Vagina (tissue), 2 donors: ENCODE data around the gene PRIM1.

Source experiments
- POLR2A ChIP-seq, 2 donors: fragments of 450-650 bp; IDR thresholded peaks; one replicate each; pipeline ENCODE4 v1.6.1; 2017; ENCODE audit warnings: antibody characterized with exemption in 2 of 2, mild to moderate bottlenecking in 2 of 2, moderate library complexity in 2 of 2
- POLR2AphosphoS5 ChIP-seq, 2 donors: sonication (generic); formaldehyde crosslinking; IDR thresholded peaks; one replicate each; pipeline ENCODE4 v1.9.0; 2017; ENCODE audit warnings: antibody characterized with exemption in 2 of 2, mild to moderate bottlenecking in 2 of 2, low read depth in 1 of 2; ENCODE audit not compliant: insufficient read depth in 1 of 2
- TF ChIP-seq, protein P1 (sequence below), 3 experiments: fragments of 450-650 bp in 2 of 3; fragments of 200-600 bp in 1 of 3; sonication (generic) in 1 of 3; IDR thresholded peaks; one replicate each; pipeline ENCODE4 v1.5.1; 2017 to 2019; ENCODE audit warnings: antibody characterized with exemption in 3 of 3, mild to moderate bottlenecking in 2 of 3, moderate library complexity in 2 of 3

DNA sequence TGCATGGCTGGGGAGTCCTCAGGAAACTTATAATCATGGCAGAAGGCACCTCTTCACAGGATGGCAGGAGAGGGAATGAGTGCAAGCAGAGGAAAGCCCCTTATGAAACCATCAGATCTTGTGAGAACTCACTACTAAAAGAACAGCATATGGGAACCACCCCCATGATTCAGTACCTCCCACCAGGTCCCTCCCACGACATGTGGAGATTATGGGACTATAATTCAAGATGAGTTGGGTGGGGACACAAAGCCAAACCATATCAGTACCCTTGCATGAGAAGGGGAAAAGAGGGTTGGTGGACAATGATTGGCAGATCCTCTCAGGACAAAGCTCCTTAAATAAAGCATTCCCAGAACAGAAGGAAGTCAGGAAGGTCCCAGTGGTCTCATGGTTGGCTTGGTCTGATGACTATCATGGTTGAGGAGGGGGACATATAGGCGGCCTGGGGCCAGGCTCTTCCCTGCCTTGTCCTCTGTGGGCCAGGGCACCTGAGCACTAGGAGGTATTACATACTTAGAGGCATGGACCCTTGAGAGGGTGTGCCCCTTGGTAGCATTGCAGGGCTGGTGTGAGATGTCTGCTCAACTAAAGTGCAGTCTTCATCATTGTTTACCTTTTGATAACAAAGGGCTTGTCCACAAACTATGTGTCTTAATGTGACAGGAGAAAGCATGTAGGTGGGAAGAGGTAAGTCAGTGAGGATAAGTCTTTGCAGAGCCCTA lies 33.2 kb upstream of the PRIM1 start:
- TF ChIP-seq POLR2A (IDR thresholded peaks at IDR 0.05), result no peak
- TF ChIP-seq POLR2AphosphoS5 (IDR thresholded peaks at IDR 0.05; ENCODE audit: insufficient read depth in 1 of 2, low read depth in 1 of 2), result no peak
- TF ChIP-seq, protein P1, sequence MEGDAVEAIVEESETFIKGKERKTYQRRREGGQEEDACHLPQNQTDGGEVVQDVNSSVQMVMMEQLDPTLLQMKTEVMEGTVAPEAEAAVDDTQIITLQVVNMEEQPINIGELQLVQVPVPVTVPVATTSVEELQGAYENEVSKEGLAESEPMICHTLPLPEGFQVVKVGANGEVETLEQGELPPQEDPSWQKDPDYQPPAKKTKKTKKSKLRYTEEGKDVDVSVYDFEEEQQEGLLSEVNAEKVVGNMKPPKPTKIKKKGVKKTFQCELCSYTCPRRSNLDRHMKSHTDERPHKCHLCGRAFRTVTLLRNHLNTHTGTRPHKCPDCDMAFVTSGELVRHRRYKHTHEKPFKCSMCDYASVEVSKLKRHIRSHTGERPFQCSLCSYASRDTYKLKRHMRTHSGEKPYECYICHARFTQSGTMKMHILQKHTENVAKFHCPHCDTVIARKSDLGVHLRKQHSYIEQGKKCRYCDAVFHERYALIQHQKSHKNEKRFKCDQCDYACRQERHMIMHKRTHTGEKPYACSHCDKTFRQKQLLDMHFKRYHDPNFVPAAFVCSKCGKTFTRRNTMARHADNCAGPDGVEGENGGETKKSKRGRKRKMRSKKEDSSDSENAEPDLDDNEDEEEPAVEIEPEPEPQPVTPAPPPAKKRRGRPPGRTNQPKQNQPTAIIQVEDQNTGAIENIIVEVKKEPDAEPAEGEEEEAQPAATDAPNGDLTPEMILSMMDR (IDR thresholded peaks at IDR 0.05), result no peak
